H7 (cell line): Measurements from ENCODE around the gene LRRC45. TPM values are rescaled to one million over a fixed set of nuclear protein-coding genes. Genes with fewer than 3 reads are reported as not detected.

Source experiments
- DNase-seq: peaks from one replicate; pipeline ENCODE4 v3.0.0; 2012
- H3K27me3 ChIP-seq: 2 replicates; pipeline ENCODE4 v1.6.0; 2011; ENCODE audit warnings: mild to moderate bottlenecking, low read length; ENCODE audit not compliant: control insufficient read depth, insufficient read depth
- H3K36me3 ChIP-seq: replicated peaks from 2 replicates; pipeline ENCODE4 v1.5.1; 2011; ENCODE audit warnings: low read length; ENCODE audit not compliant: control insufficient read depth, insufficient read depth
- H3K4me3 ChIP-seq: 2 replicates; pipeline ENCODE4 v1.5.1; 2011; ENCODE audit warnings: low read depth, mild to moderate bottlenecking, control low read depth, low read length, moderate library complexity; ENCODE audit not compliant: insufficient read depth
- total RNA-seq: library from RNA; depleted of rRNA; stranded (reverse); fragments of >200 nt; shearing (Covaris generic); gene quantifications from 2 replicates; pipeline ENCODE4 v1.2.3, GENCODE V29; 2014

Gene LRRC45
- total RNA-seq, 1 experiment from 2014 or later = 45.2 TPM

DNA sequence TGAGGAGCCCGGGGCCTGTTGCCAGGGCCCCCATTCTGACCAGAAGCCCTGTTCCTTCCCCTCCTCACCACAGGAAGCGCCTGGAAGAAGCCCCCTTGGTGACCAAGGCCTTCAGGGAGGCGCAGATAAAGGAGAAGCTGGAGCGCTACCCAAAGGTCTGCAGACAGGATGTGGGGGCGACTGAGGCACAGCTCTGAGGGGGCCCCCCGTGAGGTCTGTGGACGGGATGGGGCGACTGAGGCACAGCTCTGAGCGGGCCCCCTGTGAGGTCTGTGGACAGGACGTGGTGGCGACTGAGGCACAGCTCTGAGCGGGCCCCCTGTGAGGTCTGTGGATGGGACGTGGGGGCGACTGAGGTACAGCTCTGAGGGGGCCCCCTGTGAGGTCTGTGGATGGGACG lies 13.7 kb upstream of the LRRC45 start:
- H3K27me3 ChIP-seq = no peaks in the 10 kb centered on the region
- DNase-seq = no peak
- no peak overlapping the region for H3K4me3 ChIP-seq
- H3K36me3 ChIP-seq = no peaks in the 10 kb centered on the region

DNA sequence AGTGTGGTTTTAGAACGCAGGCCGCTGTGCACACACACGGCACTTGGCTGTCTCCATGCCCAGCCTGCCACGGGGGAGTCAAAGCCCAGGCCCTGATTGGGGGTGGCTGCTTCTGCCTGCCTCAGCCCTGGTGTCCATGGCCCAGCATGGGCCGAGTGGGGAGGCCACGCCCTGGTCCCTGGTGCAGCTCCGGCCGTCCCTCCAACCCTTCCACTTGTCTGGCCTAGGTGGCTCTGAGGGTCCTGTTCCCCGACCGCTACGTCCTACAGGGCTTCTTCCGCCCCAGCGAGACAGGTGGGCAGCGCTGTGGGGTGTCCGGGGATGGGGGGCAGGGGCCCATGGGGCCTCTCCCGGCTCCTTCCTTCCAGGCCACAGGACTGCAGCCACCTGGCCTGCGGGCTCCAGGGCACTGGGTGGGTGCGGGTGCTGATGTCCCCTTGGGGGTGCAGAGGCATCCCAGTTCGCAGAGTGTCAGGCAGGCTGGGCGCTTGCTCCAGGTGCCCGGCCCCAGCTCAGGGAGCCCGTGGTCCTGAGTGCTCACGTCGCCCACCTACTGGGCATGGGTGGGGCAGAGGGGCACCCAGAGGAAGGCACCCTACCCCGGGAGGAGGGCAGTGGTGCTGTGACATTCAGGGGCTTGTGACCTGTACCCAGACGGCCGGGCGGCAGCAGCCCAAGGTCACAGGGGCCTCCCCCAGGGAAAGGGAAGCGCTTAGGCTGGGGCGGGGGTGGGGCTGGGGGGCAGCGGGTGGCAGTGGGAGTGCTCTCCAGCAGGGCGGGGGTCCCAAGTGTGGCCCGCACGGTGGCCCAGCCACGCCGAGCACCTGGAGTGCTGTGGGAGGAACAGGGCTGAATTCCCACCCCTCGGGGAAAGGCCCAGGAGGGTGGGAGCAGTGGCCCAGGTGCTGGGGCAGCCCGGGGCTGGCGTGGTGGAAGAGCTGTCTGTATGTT lies 12.3 kb upstream of the LRRC45 start:
- H3K4me3 ChIP-seq = no peak overlapping the region
- no peaks in the 10 kb centered on the region for H3K27me3 ChIP-seq
- no peak for DNase-seq
- H3K36me3 ChIP-seq = no peaks in the 10 kb centered on the region

GRCh38 chr17:82011617-82012187 lies 11.4 kb upstream of the LRRC45 start:
- DNase-seq = no peak
- Histone ChIP-seq H3K4me3 (no peak overlapping the region), H3K27me3 (no peaks in the 10 kb centered on the region), H3K36me3 (no peaks in the 10 kb centered on the region)

DNA sequence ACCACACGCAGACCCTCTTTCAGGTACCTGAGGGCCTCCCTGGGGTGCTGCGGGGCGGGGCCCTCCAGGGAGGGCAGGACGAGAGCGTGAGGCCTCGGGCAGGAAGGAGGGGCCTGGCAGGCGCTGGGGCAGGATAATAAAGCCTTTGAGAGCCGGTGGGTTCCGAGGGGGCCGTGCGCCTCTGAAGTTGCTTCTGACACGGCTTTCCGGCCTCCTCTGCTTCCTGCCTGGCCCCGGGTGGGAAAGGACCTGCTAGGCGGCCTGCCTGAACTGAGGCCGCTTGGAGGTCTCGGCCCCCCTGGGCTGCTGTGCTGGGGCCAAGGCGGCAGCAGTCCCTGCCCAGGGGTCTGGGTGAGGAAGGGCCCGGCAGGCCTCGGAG lies 10.9 kb upstream of the LRRC45 start:
- no peaks in the 10 kb centered on the region for H3K36me3 ChIP-seq
- H3K27me3 ChIP-seq = no peaks in the 10 kb centered on the region
- H3K4me3 ChIP-seq = no peak overlapping the region
- no peak for DNase-seq

- Histone ChIP-seq H3K36me3 (no peaks in the 10 kb centered on the region), H3K4me3 (no peak overlapping the region)
- DNase-seq = peak; percentile 74
Observed at GRCh38 chr17:82012640-82013295, 10.3 kb upstream of the LRRC45 start.

DNA sequence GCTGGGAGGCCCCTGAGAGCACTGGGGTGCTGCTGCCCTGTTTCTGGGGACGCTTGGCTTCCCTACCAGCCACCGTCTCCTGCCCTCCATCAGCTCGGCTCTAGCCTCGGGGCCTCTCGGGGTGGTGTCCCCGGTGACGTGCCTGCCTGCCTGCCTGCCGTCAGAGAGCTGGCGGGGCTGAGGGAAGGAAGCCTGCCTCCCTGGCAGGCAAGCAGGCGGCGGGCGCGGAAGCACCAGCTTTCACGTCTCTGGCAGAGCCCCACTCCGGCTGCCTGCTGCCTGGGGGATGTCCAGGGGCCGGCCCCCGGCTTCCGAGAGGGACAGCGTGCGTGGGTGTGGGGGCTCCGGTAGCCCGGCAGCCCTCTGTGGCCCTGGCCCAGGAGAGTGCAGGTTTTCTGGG lies 9.8 kb upstream of the LRRC45 start:
- Histone ChIP-seq H3K27me3 (no peaks in the 10 kb centered on the region), H3K4me3 (no peak overlapping the region), H3K36me3 (no peaks in the 10 kb centered on the region)
- DNase-seq = peak; percentile 73

More at GRCh38 chr17:82012640-82013295, 10.3 kb upstream of the LRRC45 start:
- H3K27me3 ChIP-seq = no peaks in the 10 kb centered on the region

DNA sequence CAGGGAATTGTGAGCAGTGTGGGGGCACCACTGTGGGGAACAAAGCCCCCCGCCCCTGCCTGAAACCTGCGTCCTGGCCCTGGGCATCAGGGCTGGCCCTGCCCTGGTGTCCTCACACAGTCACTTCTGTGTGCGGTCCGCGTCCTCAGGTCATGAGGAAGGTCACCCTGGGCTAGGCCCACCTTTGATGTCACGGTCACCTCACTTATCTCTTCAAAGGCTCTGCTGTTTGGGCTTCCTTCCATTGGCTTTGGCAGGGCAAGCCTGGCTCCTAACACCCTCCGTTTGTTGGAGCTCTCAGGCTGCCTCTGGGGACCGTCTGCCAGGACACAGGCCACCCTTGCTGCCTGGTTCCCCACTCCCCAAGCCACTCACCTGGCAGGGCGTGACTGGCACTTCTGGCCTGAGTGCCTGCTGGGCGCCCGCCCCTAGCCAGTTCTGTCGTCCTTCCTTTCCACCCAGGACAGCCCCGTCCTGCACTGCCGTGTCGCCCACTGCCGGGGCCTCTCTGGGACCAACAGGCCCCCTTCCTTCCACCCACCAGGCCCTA lies 9.3 kb upstream of the LRRC45 start:
- Histone ChIP-seq H3K4me3 (no peak overlapping the region), H3K27me3 (no peaks in the 10 kb centered on the region), H3K36me3 (no peaks in the 10 kb centered on the region; the same call in 1 of the 2 replicates)
- no peak for DNase-seq

GRCh38 chr17:82014432-82014831 lies 8.7 kb upstream of the LRRC45 start:
- DNase-seq = no peak
- Histone ChIP-seq H3K4me3 (no peak overlapping the region), H3K36me3 (no peaks in the 10 kb centered on the region; the same call in 1 of the 2 replicates), H3K27me3 (no peaks in the 10 kb centered on the region)

DNA sequence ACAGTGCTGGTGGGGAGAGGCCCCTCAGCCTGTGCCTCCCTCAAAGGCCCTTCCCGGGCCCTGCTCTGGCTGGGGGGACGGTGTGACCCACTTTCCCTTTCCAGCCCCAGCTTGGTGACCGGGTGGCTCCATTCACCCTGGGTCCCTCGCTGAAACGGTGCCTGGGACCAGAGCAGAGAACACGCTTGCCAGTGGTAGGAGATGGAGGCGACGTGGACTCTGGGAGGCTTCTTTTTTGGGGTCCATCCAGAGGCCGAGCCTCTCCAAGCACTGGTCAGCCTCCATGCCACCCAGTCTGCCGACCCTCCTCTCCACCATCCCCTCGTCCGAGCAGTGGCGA lies 8.2 kb upstream of the LRRC45 start:
- no peak for DNase-seq
- Histone ChIP-seq H3K36me3 (no peaks in the 10 kb centered on the region; the same call in 1 of the 2 replicates), H3K4me3 (no peak overlapping the region), H3K27me3 (no peaks in the 10 kb centered on the region)

- Histone ChIP-seq H3K4me3 (no peak overlapping the region), H3K36me3 (no peaks in the 10 kb centered on the region; the same call in 1 of the 2 replicates), H3K27me3 (no peaks in the 10 kb centered on the region)
- no peak for DNase-seq
Observed at GRCh38 chr17:82015311-82015971, 7.7 kb upstream of the LRRC45 start.

- Histone ChIP-seq H3K36me3 (no peaks in the 10 kb centered on the region; the same call in 1 of the 2 replicates), H3K27me3 (no peaks in the 10 kb centered on the region), H3K4me3 (no peak overlapping the region)
- DNase-seq = peak; percentile 71
Observed at GRCh38 chr17:82016061-82016874, 6.8 kb upstream of the LRRC45 start.

GRCh38 chr17:82016875-82017459 lies 6.1 kb upstream of the LRRC45 start:
- H3K4me3 ChIP-seq = no peak overlapping the region
- DNase-seq = peak; percentile 69

DNA sequence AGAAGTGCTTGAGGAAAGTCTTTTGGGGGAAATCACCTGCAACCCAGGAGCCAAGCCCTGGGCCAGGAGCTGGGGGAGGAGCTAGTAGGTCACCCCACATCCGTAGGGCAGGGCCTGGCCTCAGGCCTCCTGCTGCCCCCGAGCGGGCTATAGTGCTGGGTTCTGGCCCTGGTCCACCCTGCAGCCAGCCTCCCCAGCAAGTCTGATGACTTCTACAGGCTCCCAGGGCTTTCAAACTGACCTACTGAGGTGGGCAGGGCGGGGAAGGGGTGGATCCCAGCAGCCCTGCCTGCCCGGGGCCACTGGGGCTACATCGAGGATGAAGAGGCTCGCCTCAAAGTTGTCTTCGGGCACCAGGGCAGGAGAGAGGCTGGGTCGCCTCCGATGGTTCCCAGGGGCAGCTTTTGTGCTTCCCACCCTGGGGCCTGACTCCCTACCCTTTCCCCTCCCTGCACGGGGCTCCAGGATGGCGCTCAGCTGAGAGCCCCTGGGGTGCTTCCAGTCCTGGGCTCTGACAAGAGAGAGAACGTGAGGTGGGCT lies 5.4 kb upstream of the LRRC45 start:
- Histone ChIP-seq H3K27me3 (no peaks in the 10 kb centered on the region), H3K36me3 (no peaks in the 10 kb centered on the region; the same call in 1 of the 2 replicates), H3K4me3 (no peak overlapping the region)
- no peak for DNase-seq

More at GRCh38 chr17:82016875-82017459, 6.1 kb upstream of the LRRC45 start:
- H3K27me3 ChIP-seq = no peaks in the 10 kb centered on the region
- no peaks in the 10 kb centered on the region; the same call in 1 of the 2 replicates for H3K36me3 ChIP-seq
